Osteocyte (in vitro differentiated cells): ENCODE results near the gene SCN4B. TPM values are rescaled to one million over a fixed set of nuclear protein-coding genes. Genes with fewer than 3 reads are reported as not detected.

ENCODE experiments used
- DNase-seq: peaks from one replicate; pipeline ENCODE4 v3.0.0; 2021; ENCODE audit warnings: mixed read lengths; ENCODE audit not compliant: unreplicated experiment; ENCODE audit errors: extremely low spot score
- H3K27ac Mint-ChIP-seq: one replicate; pipeline ENCODE4 v1.8.0; 2021; ENCODE audit warnings: mild to moderate bottlenecking, mixed read lengths; ENCODE audit not compliant: unreplicated experiment
- H3K27me3 Mint-ChIP-seq: one replicate; pipeline ENCODE4 v1.8.0; 2021; ENCODE audit warnings: mixed read lengths; ENCODE audit not compliant: unreplicated experiment
- H3K36me3 Mint-ChIP-seq: one replicate; pipeline ENCODE4 v1.8.0; 2021; ENCODE audit warnings: mixed read lengths; ENCODE audit not compliant: unreplicated experiment
- H3K4me1 Mint-ChIP-seq: one replicate; pipeline ENCODE4 v1.8.0; 2021; ENCODE audit warnings: mixed read lengths; ENCODE audit not compliant: unreplicated experiment
- H3K4me3 Mint-ChIP-seq: one replicate; pipeline ENCODE4 v1.8.0; 2021; ENCODE audit warnings: mild to moderate bottlenecking, moderate library complexity, mixed read lengths; ENCODE audit not compliant: unreplicated experiment
- H3K9me3 Mint-ChIP-seq: one replicate; pipeline ENCODE4 v1.8.0; 2021; ENCODE audit warnings: mixed read lengths; ENCODE audit not compliant: unreplicated experiment
- total RNA-seq: library from RNA; stranded (reverse); gene quantifications from 2 replicates; pipeline ENCODE4 v1.2.1, GENCODE V29; 2021
- TF ChIP-seq, protein P1 (sequence below): fragments of 200-600 bp; sonication (generic); IDR thresholded peaks from 2 replicates; pipeline ENCODE4 v1.5.0; 2021; ENCODE audit warnings: antibody characterized with exemption, mild to moderate bottlenecking, moderate library complexity

The SCN4B gene
- total RNA-seq, 1 donor from 2014 or later, result 0.08 TPM

DNA sequence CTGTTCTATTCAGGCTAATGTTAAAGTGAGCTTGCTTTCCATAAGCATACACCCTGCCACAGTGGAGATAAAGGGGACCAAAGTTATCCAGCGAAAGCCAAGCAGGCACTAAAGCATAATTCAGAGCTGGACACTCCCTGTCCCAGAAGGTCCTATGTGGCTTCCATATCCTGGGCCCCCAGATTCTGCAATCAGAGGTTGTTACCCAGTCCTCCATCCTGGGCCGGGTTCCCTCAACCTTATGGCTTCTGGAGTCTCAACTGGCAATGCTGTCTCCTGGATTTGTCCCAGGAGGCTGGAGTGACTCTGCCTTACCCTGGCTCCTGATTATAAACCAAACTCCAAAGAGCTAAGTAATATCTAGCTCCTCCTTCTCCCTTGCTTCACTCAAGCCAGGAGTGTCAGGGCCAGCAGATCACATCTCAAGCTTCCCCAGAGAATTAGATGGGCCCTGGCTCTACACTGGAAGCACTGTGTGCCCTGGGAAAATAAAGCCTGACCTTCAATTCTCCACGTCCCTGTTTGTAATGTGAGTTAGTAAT lies 51.9 kb downstream of the SCN4B start:
- Mint-ChIP-seq H3K27me3 (peaks cover 25% of the 10 kb centered on the region), H3K27ac (no peak overlapping the region), H3K9me3 (no peaks in the 10 kb centered on the region), H3K4me1 (no peaks in the 10 kb centered on the region), H3K4me3 (no peak overlapping the region), H3K36me3 (no peaks in the 10 kb centered on the region)
- TF ChIP-seq, protein P1, sequence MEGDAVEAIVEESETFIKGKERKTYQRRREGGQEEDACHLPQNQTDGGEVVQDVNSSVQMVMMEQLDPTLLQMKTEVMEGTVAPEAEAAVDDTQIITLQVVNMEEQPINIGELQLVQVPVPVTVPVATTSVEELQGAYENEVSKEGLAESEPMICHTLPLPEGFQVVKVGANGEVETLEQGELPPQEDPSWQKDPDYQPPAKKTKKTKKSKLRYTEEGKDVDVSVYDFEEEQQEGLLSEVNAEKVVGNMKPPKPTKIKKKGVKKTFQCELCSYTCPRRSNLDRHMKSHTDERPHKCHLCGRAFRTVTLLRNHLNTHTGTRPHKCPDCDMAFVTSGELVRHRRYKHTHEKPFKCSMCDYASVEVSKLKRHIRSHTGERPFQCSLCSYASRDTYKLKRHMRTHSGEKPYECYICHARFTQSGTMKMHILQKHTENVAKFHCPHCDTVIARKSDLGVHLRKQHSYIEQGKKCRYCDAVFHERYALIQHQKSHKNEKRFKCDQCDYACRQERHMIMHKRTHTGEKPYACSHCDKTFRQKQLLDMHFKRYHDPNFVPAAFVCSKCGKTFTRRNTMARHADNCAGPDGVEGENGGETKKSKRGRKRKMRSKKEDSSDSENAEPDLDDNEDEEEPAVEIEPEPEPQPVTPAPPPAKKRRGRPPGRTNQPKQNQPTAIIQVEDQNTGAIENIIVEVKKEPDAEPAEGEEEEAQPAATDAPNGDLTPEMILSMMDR, result no peak
- DNase-seq, result no peak

- no peaks in the 10 kb centered on the region for H3K36me3 Mint-ChIP-seq
- DNase-seq, result no peak
- TF ChIP-seq, protein P1, result no peak
- H3K9me3 Mint-ChIP-seq, result no peaks in the 10 kb centered on the region
- no peak overlapping the region for H3K4me3 Mint-ChIP-seq
- peaks cover 22% of the 10 kb centered on the region for H3K27me3 Mint-ChIP-seq
- H3K4me1 Mint-ChIP-seq, result no peaks in the 10 kb centered on the region
- no peak overlapping the region for H3K27ac Mint-ChIP-seq
Observed at GRCh38 chr11:118099838-118100556, 52.6 kb downstream of the SCN4B start.

DNA sequence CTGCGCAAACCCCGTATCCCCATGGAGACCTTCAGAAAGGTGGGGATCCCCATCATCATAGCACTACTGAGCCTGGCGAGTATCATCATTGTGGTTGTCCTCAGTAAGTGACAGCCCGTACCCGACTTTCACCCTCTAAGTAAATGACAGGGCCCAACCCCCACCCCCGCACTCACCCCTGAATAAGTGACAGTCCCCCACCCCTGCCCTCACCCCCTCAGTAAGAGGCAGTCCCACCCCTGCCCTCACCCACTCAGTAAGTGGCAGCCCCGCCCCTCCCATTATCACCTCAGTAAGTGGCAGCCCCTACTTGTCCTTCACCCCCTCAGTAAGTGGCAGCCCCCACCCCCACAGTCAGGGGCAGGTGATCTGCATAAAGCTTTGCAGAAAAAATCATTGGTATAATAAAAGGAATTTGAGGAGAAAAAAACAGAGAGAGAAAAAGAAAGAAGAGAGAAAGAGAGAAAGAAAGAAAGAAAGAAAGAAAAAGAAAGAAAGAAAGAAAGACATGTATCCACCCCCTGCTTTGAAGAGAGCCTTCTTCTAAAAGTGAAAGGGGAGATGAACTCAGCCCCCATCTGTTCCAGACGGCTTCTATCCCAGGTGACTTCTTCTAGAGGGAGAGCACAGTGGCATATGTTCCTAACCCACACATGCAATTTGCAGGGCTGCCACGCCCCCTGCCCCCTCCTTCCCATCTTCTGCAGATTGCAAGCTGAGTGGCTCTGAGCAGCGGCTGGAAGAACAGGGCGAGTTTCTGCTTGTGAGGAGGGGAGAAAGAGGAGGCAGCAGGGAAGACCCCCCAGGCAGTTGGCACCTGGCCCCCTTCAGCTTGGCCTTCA lies 53.4 kb downstream of the SCN4B start:
- Mint-ChIP-seq H3K9me3 (no peaks in the 10 kb centered on the region), H3K27me3 (peaks cover 22% of the 10 kb centered on the region), H3K27ac (no peak overlapping the region), H3K36me3 (no peaks in the 10 kb centered on the region), H3K4me1 (no peaks in the 10 kb centered on the region), H3K4me3 (no peak overlapping the region)
- DNase-seq, result no peak
- TF ChIP-seq, protein P1, result no peak

DNA sequence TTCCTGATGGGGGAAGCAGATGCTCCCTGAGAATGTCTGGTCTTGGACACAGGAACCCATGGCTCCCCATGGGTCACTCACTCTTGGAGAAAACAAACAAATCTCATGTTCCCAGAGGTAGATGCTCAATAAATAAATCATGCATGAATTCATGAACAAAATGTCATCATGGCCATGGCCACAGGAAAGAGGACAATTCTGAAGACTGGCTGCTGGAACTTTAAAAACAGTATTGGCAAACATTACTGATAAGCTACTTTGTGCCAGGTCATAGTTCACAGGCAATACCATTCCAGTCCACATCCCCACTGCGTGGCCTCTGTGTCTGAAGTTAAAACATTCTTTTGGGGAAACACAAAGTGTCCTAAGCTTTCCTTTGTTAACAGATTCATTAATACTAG lies 56.7 kb downstream of the SCN4B start:
- TF ChIP-seq, protein P1, result no peak
- Mint-ChIP-seq H3K36me3 (no peaks in the 10 kb centered on the region), H3K27me3 (peaks cover 15% of the 10 kb centered on the region), H3K27ac (no peak overlapping the region), H3K9me3 (no peaks in the 10 kb centered on the region), H3K4me3 (no peak overlapping the region), H3K4me1 (no peaks in the 10 kb centered on the region)
- DNase-seq, result no peak

DNA sequence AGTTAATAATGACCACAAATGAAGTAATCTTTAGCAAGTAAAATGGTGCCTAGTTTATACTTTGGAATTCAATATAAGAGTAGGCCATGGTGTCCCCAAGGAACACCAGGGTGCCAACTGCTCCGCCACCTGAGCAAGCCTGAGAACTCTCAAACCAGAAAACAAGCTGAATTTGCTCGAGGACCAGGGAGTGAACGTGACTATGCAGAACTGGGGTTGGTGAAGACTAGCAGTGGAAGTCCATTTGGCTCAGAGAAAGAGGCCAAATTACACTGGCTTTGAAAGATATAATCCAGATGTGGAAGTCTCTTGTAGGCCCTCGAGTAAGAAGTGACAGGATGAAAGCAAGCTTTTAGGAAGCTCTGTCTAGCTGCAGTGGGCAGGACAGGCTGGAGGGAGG lies 57.1 kb downstream of the SCN4B start:
- Mint-ChIP-seq H3K9me3 (no peaks in the 10 kb centered on the region), H3K4me1 (no peaks in the 10 kb centered on the region), H3K27me3 (peaks cover 14% of the 10 kb centered on the region), H3K4me3 (no peak overlapping the region), H3K36me3 (no peaks in the 10 kb centered on the region), H3K27ac (no peak overlapping the region)
- TF ChIP-seq, protein P1, result no peak
- no peak for DNase-seq
